HepG2 (cell line): ENCODE data around the gene OR7A5.

ENCODE experiments used
- ATF3 ChIP-seq: sonication (generic); formaldehyde crosslinking; IDR thresholded peaks from 2 replicates; pipeline ENCODE4 v1.4.0; 2020; ENCODE audit warnings: missing genetic modification reagents
- CREB1 ChIP-seq, 2 experiments: fragments of 450-650 bp in 1 of 2; IDR thresholded peaks; 2 replicates each; pipeline ENCODE4 v1.6.1; 2016 to 2017; ENCODE audit warnings: control low read depth in 1 of 2, mild to moderate bottlenecking in 1 of 2, missing compliant biosample characterization in 1 of 2, missing genetic modification characterization in 1 of 2
- CSRNP2 ChIP-seq: sonication (generic); formaldehyde crosslinking; conservative IDR thresholded peaks from 2 replicates; pipeline ENCODE4 v1.8.0; 2022; ENCODE audit warnings: low read depth, missing genetic modification reagents
- SIN3A ChIP-seq: IDR thresholded peaks from 2 replicates; pipeline ENCODE4 v1.6.1; 2011; ENCODE audit warnings: low read depth, mild to moderate bottlenecking, control low read depth, low read length, borderline replicate concordance
- SP2 ChIP-seq: sonication (generic); formaldehyde crosslinking; IDR thresholded peaks from 2 replicates; pipeline ENCODE4 v1.5.1; 2020; ENCODE audit warnings: mild to moderate bottlenecking, missing genetic modification reagents
- TCF7L2 ChIP-seq: IDR thresholded peaks from 2 replicates; pipeline ENCODE4 v1.6.1; 2011; ENCODE audit warnings: mild to moderate bottlenecking, low read depth, low read length, moderate library complexity
- ZBTB26 ChIP-seq: IDR thresholded peaks from 2 replicates; pipeline ENCODE4 v1.6.1; 2016; ENCODE audit warnings: missing compliant biosample characterization, missing genetic modification reagents, borderline replicate concordance
- ZNF234 ChIP-seq: sonication (generic); formaldehyde crosslinking; conservative IDR thresholded peaks from 2 replicates; pipeline ENCODE4 v1.5.1; 2020; ENCODE audit warnings: mild to moderate bottlenecking, missing genetic modification reagents
- ZNF350 ChIP-seq: sonication (generic); formaldehyde crosslinking; IDR thresholded peaks from 2 replicates; pipeline ENCODE4 v1.4.0; 2020; ENCODE audit warnings: mild to moderate bottlenecking, low read depth, missing genetic modification reagents, borderline replicate concordance
- ZNF510 ChIP-seq: sonication (generic); formaldehyde crosslinking; IDR thresholded peaks from 2 replicates; pipeline ENCODE4 v1.4.0; 2020; ENCODE audit warnings: low read depth, mild to moderate bottlenecking, missing genetic modification reagents
- TF ChIP-seq, protein P1 (sequence below), 2 experiments: IDR thresholded peaks; 2 replicates each; pipeline ENCODE4 v1.6.1; 2011 to 2012; ENCODE audit warnings: low read length in 2 of 2, borderline replicate concordance in 1 of 2, low read depth in 1 of 2, mild to moderate bottlenecking in 1 of 2, moderate library complexity in 1 of 2
- TF ChIP-seq, protein P2 (sequence below): conservative IDR thresholded peaks from 2 replicates; pipeline ENCODE4 v1.6.1; 2018; ENCODE audit warnings: missing genetic modification reagents

GRCh38 chr19:14782626-14783409, 52.2 kb downstream of the OR7A5 start:
- TF ChIP-seq ZNF234 (CRISPR knock-in tag): no peak
- TF ChIP-seq SIN3A: no peak
- no peak for TF ChIP-seq ZNF350 (CRISPR knock-in tag)
- TF ChIP-seq ATF3 (CRISPR knock-in tag): no peak
- TF ChIP-seq SP2 (CRISPR knock-in tag): no peak
- TF ChIP-seq ZNF510 (CRISPR knock-in tag): no peak
- no peak for TF ChIP-seq CREB1 (IDR thresholded peaks at IDR 0.05)
- no peak for TF ChIP-seq CREB1 (CRISPR knock-in tag; IDR thresholded peaks at IDR 0.05)
- no peak for TF ChIP-seq ZBTB26
- TF ChIP-seq, protein P1, sequence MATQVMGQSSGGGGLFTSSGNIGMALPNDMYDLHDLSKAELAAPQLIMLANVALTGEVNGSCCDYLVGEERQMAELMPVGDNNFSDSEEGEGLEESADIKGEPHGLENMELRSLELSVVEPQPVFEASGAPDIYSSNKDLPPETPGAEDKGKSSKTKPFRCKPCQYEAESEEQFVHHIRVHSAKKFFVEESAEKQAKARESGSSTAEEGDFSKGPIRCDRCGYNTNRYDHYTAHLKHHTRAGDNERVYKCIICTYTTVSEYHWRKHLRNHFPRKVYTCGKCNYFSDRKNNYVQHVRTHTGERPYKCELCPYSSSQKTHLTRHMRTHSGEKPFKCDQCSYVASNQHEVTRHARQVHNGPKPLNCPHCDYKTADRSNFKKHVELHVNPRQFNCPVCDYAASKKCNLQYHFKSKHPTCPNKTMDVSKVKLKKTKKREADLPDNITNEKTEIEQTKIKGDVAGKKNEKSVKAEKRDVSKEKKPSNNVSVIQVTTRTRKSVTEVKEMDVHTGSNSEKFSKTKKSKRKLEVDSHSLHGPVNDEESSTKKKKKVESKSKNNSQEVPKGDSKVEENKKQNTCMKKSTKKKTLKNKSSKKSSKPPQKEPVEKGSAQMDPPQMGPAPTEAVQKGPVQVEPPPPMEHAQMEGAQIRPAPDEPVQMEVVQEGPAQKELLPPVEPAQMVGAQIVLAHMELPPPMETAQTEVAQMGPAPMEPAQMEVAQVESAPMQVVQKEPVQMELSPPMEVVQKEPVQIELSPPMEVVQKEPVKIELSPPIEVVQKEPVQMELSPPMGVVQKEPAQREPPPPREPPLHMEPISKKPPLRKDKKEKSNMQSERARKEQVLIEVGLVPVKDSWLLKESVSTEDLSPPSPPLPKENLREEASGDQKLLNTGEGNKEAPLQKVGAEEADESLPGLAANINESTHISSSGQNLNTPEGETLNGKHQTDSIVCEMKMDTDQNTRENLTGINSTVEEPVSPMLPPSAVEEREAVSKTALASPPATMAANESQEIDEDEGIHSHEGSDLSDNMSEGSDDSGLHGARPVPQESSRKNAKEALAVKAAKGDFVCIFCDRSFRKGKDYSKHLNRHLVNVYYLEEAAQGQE (IDR thresholded peaks at IDR 0.05; ENCODE audit: borderline replicate concordance in 1 of 2, low read depth in 1 of 2, low read length in 2 of 2): no peak
- no peak for TF ChIP-seq CSRNP2
- TF ChIP-seq TCF7L2: no peak
- TF ChIP-seq, protein P2, sequence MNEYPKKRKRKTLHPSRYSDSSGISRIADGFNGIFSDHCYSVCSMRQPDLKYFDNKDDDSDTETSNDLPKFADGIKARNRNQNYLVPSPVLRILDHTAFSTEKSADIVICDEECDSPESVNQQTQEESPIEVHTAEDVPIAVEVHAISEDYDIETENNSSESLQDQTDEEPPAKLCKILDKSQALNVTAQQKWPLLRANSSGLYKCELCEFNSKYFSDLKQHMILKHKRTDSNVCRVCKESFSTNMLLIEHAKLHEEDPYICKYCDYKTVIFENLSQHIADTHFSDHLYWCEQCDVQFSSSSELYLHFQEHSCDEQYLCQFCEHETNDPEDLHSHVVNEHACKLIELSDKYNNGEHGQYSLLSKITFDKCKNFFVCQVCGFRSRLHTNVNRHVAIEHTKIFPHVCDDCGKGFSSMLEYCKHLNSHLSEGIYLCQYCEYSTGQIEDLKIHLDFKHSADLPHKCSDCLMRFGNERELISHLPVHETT (CRISPR knock-in tag): no peak
